Prostate gland (tissue), 2 donors: Measurements from ENCODE around the gene ZBTB9.

Experiments used
- POLR2AphosphoS5 ChIP-seq: sonication (generic); formaldehyde crosslinking; IDR thresholded peaks from one replicate; pipeline ENCODE4 v1.6.1; 2017; ENCODE audit warnings: antibody characterized with exemption
- TF ChIP-seq, protein P1 (sequence below), 4 experiments: fragments of 200-600 bp in 2 of 4; fragments of 450-650 bp in 2 of 4; sonication (generic) in 2 of 4; IDR thresholded peaks; 1 replicate in 3 of 4; 2 replicates in 1 of 4; pipeline ENCODE4 v1.5.1; 2016 to 2019; ENCODE audit warnings: antibody characterized with exemption in 4 of 4, mild to moderate bottlenecking in 2 of 4, moderate library complexity in 2 of 4

DNA sequence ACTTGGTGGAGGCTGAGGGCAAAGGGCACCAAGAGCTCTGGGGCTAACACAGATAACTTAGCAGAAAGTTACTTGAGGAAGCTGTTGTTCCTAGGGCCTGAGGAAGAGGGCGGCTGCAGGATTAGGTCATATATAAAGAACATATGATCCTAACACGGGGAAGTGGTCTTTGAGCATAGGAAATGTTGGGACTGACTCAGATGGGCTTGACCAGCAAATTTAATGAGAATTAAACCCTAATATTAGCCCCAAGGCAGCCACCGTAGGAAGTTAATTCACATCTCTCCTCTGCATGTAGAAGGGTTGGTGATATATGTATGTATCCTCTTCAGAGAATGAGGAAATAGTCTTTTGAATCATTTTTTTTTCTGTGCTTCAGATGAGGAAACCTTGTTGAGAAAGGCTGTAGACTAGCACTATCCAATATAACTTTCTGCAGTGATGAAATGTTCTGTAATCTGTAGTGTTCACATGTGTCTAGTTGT, 9.2 kb upstream of the ZBTB9 start:
- TF ChIP-seq POLR2AphosphoS5: no peak
- TF ChIP-seq, protein P1, sequence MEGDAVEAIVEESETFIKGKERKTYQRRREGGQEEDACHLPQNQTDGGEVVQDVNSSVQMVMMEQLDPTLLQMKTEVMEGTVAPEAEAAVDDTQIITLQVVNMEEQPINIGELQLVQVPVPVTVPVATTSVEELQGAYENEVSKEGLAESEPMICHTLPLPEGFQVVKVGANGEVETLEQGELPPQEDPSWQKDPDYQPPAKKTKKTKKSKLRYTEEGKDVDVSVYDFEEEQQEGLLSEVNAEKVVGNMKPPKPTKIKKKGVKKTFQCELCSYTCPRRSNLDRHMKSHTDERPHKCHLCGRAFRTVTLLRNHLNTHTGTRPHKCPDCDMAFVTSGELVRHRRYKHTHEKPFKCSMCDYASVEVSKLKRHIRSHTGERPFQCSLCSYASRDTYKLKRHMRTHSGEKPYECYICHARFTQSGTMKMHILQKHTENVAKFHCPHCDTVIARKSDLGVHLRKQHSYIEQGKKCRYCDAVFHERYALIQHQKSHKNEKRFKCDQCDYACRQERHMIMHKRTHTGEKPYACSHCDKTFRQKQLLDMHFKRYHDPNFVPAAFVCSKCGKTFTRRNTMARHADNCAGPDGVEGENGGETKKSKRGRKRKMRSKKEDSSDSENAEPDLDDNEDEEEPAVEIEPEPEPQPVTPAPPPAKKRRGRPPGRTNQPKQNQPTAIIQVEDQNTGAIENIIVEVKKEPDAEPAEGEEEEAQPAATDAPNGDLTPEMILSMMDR (IDR thresholded peaks at IDR 0.05): no peak
